ENCODE measurements around the gene PTBP2. TPM values are rescaled to one million over a fixed set of nuclear protein-coding genes. Genes with fewer than 3 reads are reported as not detected.
"Not testable (repeated sequence)": the region's sequence is repeated elsewhere in the genome, so short reads cannot be mapped to it uniquely, and the experiment has no call there.

PTBP2 gene
- total RNA-seq, 4 donors from 2014 or later: 42.0 to 90.2 (median 51.2) TPM

- peaks cover 0 to 19% (median 4%) of the 10 kb centered on the region in 3 donors for H3K36me3 ChIP-seq
- WGBS, 2 donors: 92 to 96% methylated on average over 1 of the region's 1 CpG
- H3K4me1 ChIP-seq: no peaks in the 10 kb centered on the region
- no peak overlapping the region for H3K4me3 ChIP-seq
- TF ChIP-seq POLR2A (IDR thresholded peaks at IDR 0.05): no peak
- H3K9me3 ChIP-seq: no peaks in the 10 kb centered on the region
- H3K27me3 ChIP-seq: no peaks in the 10 kb centered on the region
- no peak for DNase-seq (ENCODE audit: low spot score in 2 of 2)
- H3K27ac ChIP-seq: no peak overlapping the region
Measured at GRCh38 chr1:96772349-96772748, 50.8 kb downstream of the PTBP2 start.

- H3K27ac ChIP-seq: no peak overlapping the region
- H3K36me3 ChIP-seq: peaks cover 0 to 22% (median 4%) of the 10 kb centered on the region in 3 donors
- 93 to 97% methylated on average over 4 of the region's 4 CpGs for WGBS, 2 donors
- H3K4me3 ChIP-seq: no peak overlapping the region
- no peaks in the 10 kb centered on the region for H3K27me3 ChIP-seq
- no peaks in the 10 kb centered on the region for H3K9me3 ChIP-seq
- TF ChIP-seq POLR2A (IDR thresholded peaks at IDR 0.05): no peak
- no peak for TF ChIP-seq EP300 (IDR thresholded peaks at IDR 0.05)
- TF ChIP-seq CTCF (IDR thresholded peaks at IDR 0.05): no peak
- H3K4me1 ChIP-seq: no peaks in the 10 kb centered on the region
- DNase-seq (ENCODE audit: low spot score in 2 of 2): no peak
Measured at GRCh38 chr1:96772972-96773371, 51.4 kb downstream of the PTBP2 start.

- no peak for DNase-seq (ENCODE audit: low spot score in 2 of 2)
- Histone ChIP-seq H3K4me1 (no peaks in the 10 kb centered on the region), H3K4me3 (no peak overlapping the region), H3K36me3 (peaks cover 2 to 65% (median 6%) of the 10 kb centered on the region in 3 donors), H3K27me3 (no peaks in the 10 kb centered on the region), H3K27ac (no peak overlapping the region), H3K9me3 (no peaks in the 10 kb centered on the region)
- no peak for TF ChIP-seq POLR2A (IDR thresholded peaks at IDR 0.05)
Measured at GRCh38 chr1:96782206-96782605, 60.6 kb downstream of the PTBP2 start.

- Histone ChIP-seq H3K27me3 (no peaks in the 10 kb centered on the region), H3K36me3 (peaks cover 2 to 68% (median 6%) of the 10 kb centered on the region in 3 donors), H3K4me1 (no peaks in the 10 kb centered on the region), H3K27ac (no peak overlapping the region), H3K9me3 (no peaks in the 10 kb centered on the region), H3K4me3 (no peak overlapping the region)
- TF ChIP-seq CTCF (IDR thresholded peaks at IDR 0.05) (no peak), POLR2A (IDR thresholded peaks at IDR 0.05) (no peak), EP300 (IDR thresholded peaks at IDR 0.05) (no peak)
- no peak for DNase-seq (ENCODE audit: low spot score in 2 of 2)
Measured at GRCh38 chr1:96782856-96783255, 61.3 kb downstream of the PTBP2 start.

GRCh38 chr1:96790599-96790998 is 69.0 kb downstream of the PTBP2 start:
- WGBS, 2 donors: 95 to 98% methylated on average over 2 of the region's 2 CpGs
- TF ChIP-seq EP300 (IDR thresholded peaks at IDR 0.05) (no peak), POLR2A (IDR thresholded peaks at IDR 0.05) (no peak)
- H3K27me3 ChIP-seq: no peaks in the 10 kb centered on the region
- H3K36me3 ChIP-seq: peaks cover 0 to 40% (median 0%) of the 10 kb centered on the region in 3 donors
- no peaks in the 10 kb centered on the region for H3K4me1 ChIP-seq
- no peak overlapping the region for H3K4me3 ChIP-seq
- DNase-seq (ENCODE audit: low spot score in 2 of 2): no peak
- no peak overlapping the region for H3K27ac ChIP-seq
- no peaks in the 10 kb centered on the region for H3K9me3 ChIP-seq

- Histone ChIP-seq H3K9me3 (no peaks in the 10 kb centered on the region), H3K36me3 (peaks cover 0 to 26% (median 0%) of the 10 kb centered on the region in 3 donors), H3K4me1 (no peaks in the 10 kb centered on the region), H3K27me3 (no peaks in the 10 kb centered on the region), H3K27ac (no peak overlapping the region), H3K4me3 (no peak overlapping the region)
- no peak for DNase-seq (ENCODE audit: low spot score in 2 of 2)
- TF ChIP-seq EP300 (IDR thresholded peaks at IDR 0.05): no peak
- TF ChIP-seq CTCF (IDR thresholded peaks at IDR 0.05): no peak
- TF ChIP-seq POLR2A (IDR thresholded peaks at IDR 0.05): no peak
- 98 to 100% methylated on average over 4 of the region's 4 CpGs for WGBS, 2 donors
Measured at GRCh38 chr1:96792220-96792619, 70.6 kb downstream of the PTBP2 start.

- H3K27ac ChIP-seq; H3K27me3 ChIP-seq; H3K4me1 ChIP-seq; DNase-seq (ENCODE audit: low spot score in 2 of 2); H3K4me3 ChIP-seq; H3K9me3 ChIP-seq: not testable (repeated sequence)
- peaks cover 0 to 13% (median 7%) of the 10 kb centered on the region in 3 donors for H3K36me3 ChIP-seq
- 93 to 98% methylated on average over 14 of the region's 14 CpGs for WGBS, 2 donors
Measured at GRCh38 chr1:96801696-96802095, 80.1 kb downstream of the PTBP2 start.
